Pulmonary artery endothelial cell (primary cell): ENCODE measurements around the gene WDR91. TPM values are rescaled to one million over a fixed set of nuclear protein-coding genes. Genes with fewer than 3 reads are reported as not detected.

Source experiments
- DNase-seq: peaks from one replicate; pipeline ENCODE4 v3.0.0-alpha.2; 2011; ENCODE audit warnings: low read depth, low spot score
- total RNA-seq: library from RNA; depleted of rRNA; stranded (reverse); fragments of >200 nt; gene quantifications from 2 replicates; pipeline ENCODE4 v1.2.3, GENCODE V29; 2014

WDR91 gene
- total RNA-seq, 1 donor from 2014 or later = 3.2 TPM

- DNase-seq = no peak
Observed at GRCh38 chr7:135161669-135162068, 49.7 kb downstream of the WDR91 start.

GRCh38 chr7:135160858-135161653 is 50.3 kb downstream of the WDR91 start:
- no peak for DNase-seq

- peak; percentile 66 for DNase-seq
Observed at GRCh38 chr7:135160098-135160857, 51.0 kb downstream of the WDR91 start.

GRCh38 chr7:135159359-135160085 is 51.8 kb downstream of the WDR91 start:
- DNase-seq = no peak

GRCh38 chr7:135158874-135159273 is 52.5 kb downstream of the WDR91 start:
- no peak for DNase-seq

GRCh38 chr7:135158141-135158655 is 53.1 kb downstream of the WDR91 start:
- DNase-seq = no peak

GRCh38 chr7:135156290-135156689 is 55.0 kb downstream of the WDR91 start:
- no peak for DNase-seq

- no peak for DNase-seq
Observed at GRCh38 chr7:135154734-135155133, 56.6 kb downstream of the WDR91 start.

- DNase-seq = no peak
Observed at GRCh38 chr7:135152442-135152841, 58.9 kb downstream of the WDR91 start.

- DNase-seq = no peak
Observed at GRCh38 chr7:135151533-135151932, 59.8 kb downstream of the WDR91 start.

- DNase-seq = no peak
Observed at GRCh38 chr7:135151132-135151531, 60.2 kb downstream of the WDR91 start.

- DNase-seq = no peak
Observed at GRCh38 chr7:135150072-135150782, 61.1 kb downstream of the WDR91 start.

GRCh38 chr7:135147899-135148721 is 63.2 kb downstream of the WDR91 start, which contains the start of gene TMEM140:
Gene TMEM140, plus strand, starts transcription at chr7:135148072. Its CDS starts 16,370 bp downstream, at chr7:135164442.
- peak; percentile 54 for DNase-seq

- DNase-seq = no peak
Observed at GRCh38 chr7:135147341-135147898, 63.9 kb downstream of the WDR91 start.

GRCh38 chr7:135143885-135144668 is 67.2 kb downstream of the WDR91 start:
- DNase-seq = peak; percentile 86
